HG03521 (cell line): ENCODE results near the gene STX18.
"Not testable (repeated sequence)": the region's sequence is repeated elsewhere in the genome, so short reads cannot be mapped to it uniquely, and the experiment has no call there.

Experiments used
- ATAC-seq: cut with Tn5 transposase; IDR thresholded peaks from one replicate; pipeline ENCODE4 v1.9.1; 2021; ENCODE audit warnings: mild to moderate bottlenecking, moderate library complexity; ENCODE audit not compliant: unreplicated experiment

Gene STX18

GRCh38 chr4:4541661-4542570 is at the start of gene STX18:
STX18 (minus strand) TSS chr4:4542048; CDS start chr4:4541964, 84 bp downstream.
- peak; percentile 87 for ATAC-seq

- no peak for ATAC-seq
Observed at GRCh38 chr4:4591071-4591470, 49.2 kb upstream of the STX18 start.

GRCh38 chr4:4590546-4590945 is 48.7 kb upstream of the STX18 start:
- no peak for ATAC-seq

GRCh38 chr4:4585012-4585670 is 43.3 kb upstream of the STX18 start:
- ATAC-seq: no peak

GRCh38 chr4:4583606-4584005 is 41.8 kb upstream of the STX18 start:
- ATAC-seq: no peak

GRCh38 chr4:4582653-4583052 is 40.8 kb upstream of the STX18 start:
- no peak for ATAC-seq

GRCh38 chr4:4580494-4580893 is 38.6 kb upstream of the STX18 start:
- no peak for ATAC-seq

- no peak for ATAC-seq
Observed at GRCh38 chr4:4578981-4579380, 37.1 kb upstream of the STX18 start.

- ATAC-seq: no peak
Observed at GRCh38 chr4:4577359-4577875, 35.6 kb upstream of the STX18 start.

GRCh38 chr4:4575284-4576211 is 33.7 kb upstream of the STX18 start:
- ATAC-seq: peak; percentile 68

GRCh38 chr4:4574792-4575191 is 32.9 kb upstream of the STX18 start:
- ATAC-seq: no peak

GRCh38 chr4:4574052-4574451 is 32.2 kb upstream of the STX18 start:
- no peak for ATAC-seq

GRCh38 chr4:4572821-4573220 is 31.0 kb upstream of the STX18 start:
- ATAC-seq: no peak

GRCh38 chr4:4569861-4570260 is 28.0 kb upstream of the STX18 start:
- not testable (repeated sequence) for ATAC-seq

- ATAC-seq: no peak
Observed at GRCh38 chr4:4568806-4569427, 27.1 kb upstream of the STX18 start.

- peak; percentile 56 for ATAC-seq
Observed at GRCh38 chr4:4566359-4566758, 24.5 kb upstream of the STX18 start.

GRCh38 chr4:4564522-4564921 is 22.7 kb upstream of the STX18 start:
- ATAC-seq: no peak

- ATAC-seq: no peak
Observed at GRCh38 chr4:4560642-4561041, 18.8 kb upstream of the STX18 start.

- ATAC-seq: no peak
Observed at GRCh38 chr4:4560136-4560535, 18.3 kb upstream of the STX18 start.

GRCh38 chr4:4559596-4559995 is 17.7 kb upstream of the STX18 start:
- ATAC-seq: no peak
